ENCODE results near the gene FAM81B.

DNA sequence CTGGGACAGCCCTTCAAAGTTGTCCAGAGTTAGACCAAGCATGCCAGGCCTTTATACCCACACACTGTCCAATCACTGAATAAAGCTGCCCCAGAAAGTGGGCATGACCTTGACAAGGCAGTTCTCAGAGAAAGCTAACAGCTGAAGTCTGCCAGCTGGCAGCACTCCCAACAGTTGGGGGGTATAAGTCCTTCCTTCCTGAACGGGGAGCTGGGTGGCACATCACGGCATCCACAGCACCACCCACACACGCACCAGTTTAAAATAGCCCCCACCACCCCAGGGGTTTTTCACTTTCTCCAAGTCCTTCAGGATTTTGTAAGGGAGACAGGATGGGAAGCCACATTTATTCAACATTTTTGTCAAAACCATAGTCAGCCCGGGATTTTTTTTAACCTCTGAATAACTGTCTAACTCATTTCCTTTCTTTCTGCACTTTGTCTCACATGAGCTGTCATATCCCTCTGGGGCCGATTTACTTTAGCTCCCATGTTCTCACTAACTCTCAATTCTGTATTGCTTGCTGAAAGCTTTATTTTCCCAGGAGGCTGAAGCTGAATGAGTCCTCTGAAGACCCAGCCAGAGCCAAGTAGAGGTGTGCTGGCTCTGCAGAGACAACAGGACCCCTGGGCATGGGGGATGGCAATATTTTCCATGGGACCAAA, 15.4 kb downstream of the FAM81B start:
- no peak for TF ChIP-seq CTCF (conservative IDR thresholded peaks at IDR 0.05; ENCODE audit: low read depth, low read length)
- no peak for TF ChIP-seq EZH2 (IDR thresholded peaks at IDR 0.05; ENCODE audit: borderline replicate concordance, low read depth, low read length, poor library complexity, severe bottlenecking)

Measured in A673 (cell line).